Measurements from ENCODE around the gene KAZN. TPM values are rescaled to one million over a fixed set of nuclear protein-coding genes. Genes with fewer than 3 reads are reported as not detected.

Gene KAZN
- total and polyA plus RNA-seq, 2 donors from 2014 or later: 17.4 to 60.8 TPM

GRCh38 chr1:15027515-15027986 is 429.1 kb downstream of the KAZN start:
- peak; percentile 83 for TF ChIP-seq CTCF (IDR thresholded peaks at IDR 0.05; ENCODE audit: borderline replicate concordance, extremely low read depth, insufficient read depth)
- Histone ChIP-seq H3K4me1 (ENCODE audit: control insufficient read depth in 2 of 3, insufficient read depth in 2 of 3, low read depth in 1 of 3, low read length in 3 of 3) (peaks cover 10 to 60% (median 48%) of the 10 kb centered on the region in 3 donors), H3K27me3 (ENCODE audit: control insufficient read depth, insufficient read depth, low read length) (no peaks in the 10 kb centered on the region), H3K36me3 (ENCODE audit: control insufficient read depth in 2 of 3, insufficient read depth in 3 of 3, low read length in 3 of 3) (no peaks in the 10 kb centered on the region), H3K9ac (ENCODE audit: low read length in 3 of 3) (peak overlapping the region in 1 of 3 donors; percentile 65), H3K27ac (ENCODE audit: low read depth in 2 of 2, low read length in 2 of 2) (peak overlapping the region; percentile 85 to 88), H3K4me3 (ENCODE audit: low read length in 3 of 3) (no peak overlapping the region), H3K9me3 (ENCODE audit: control insufficient read depth in 2 of 3, insufficient read depth in 1 of 3, low read length in 3 of 3) (no peaks in the 10 kb centered on the region)
- no peak for FAIRE-seq
- peak; percentile 83 to 93 (median 89) for DNase-seq
- intact Hi-C loops (cut with DNase I): loop anchor here (10.0 kb wide), 1 partner anchor 103 kb away; no protein-coding TSS in a partner anchor

GRCh38 chr1:15028102-15028501 is 429.6 kb downstream of the KAZN start:
- peaks cover 10 to 56% (median 45%) of the 10 kb centered on the region in 3 donors for H3K4me1 ChIP-seq (ENCODE audit: control insufficient read depth in 2 of 3, insufficient read depth in 2 of 3, low read depth in 1 of 3, low read length in 3 of 3)
- intact Hi-C loops (cut with DNase I): loop anchor here (10.0 kb wide), 1 partner anchor 103 kb away; no protein-coding TSS in a partner anchor
- no peaks in the 10 kb centered on the region for H3K9me3 ChIP-seq (ENCODE audit: control insufficient read depth in 2 of 3, insufficient read depth in 1 of 3, low read length in 3 of 3)
- H3K9ac ChIP-seq (ENCODE audit: low read length in 3 of 3): peak overlapping the region in 1 of 3 donors; percentile 65
- peak; percentile 96 to 97 (median 97) for DNase-seq
- no peaks in the 10 kb centered on the region for H3K36me3 ChIP-seq (ENCODE audit: control insufficient read depth in 2 of 3, insufficient read depth in 3 of 3, low read length in 3 of 3)
- FAIRE-seq: peak; percentile 74
- no peak for TF ChIP-seq CTCF (IDR thresholded peaks at IDR 0.05; ENCODE audit: borderline replicate concordance, extremely low read depth, insufficient read depth)
- peak overlapping the region; percentile 85 to 88 for H3K27ac ChIP-seq (ENCODE audit: low read depth in 2 of 2, low read length in 2 of 2)
- H3K27me3 ChIP-seq (ENCODE audit: control insufficient read depth, insufficient read depth, low read length): no peaks in the 10 kb centered on the region
- no peak overlapping the region for H3K4me3 ChIP-seq (ENCODE audit: low read length in 3 of 3)

- TF ChIP-seq CTCF (IDR thresholded peaks at IDR 0.05; ENCODE audit: borderline replicate concordance, extremely low read depth, insufficient read depth): no peak
- DNase-seq (peak in 1 of 5 donors; percentile 55), FAIRE-seq (no peak)
- no peaks in the 10 kb centered on the region for H3K9me3 ChIP-seq (ENCODE audit: control insufficient read depth in 2 of 3, insufficient read depth in 1 of 3, low read length in 3 of 3)
- intact Hi-C loops (cut with DNase I): loop anchor here (10.0 kb wide), 1 partner anchor 104 kb away; no protein-coding TSS in a partner anchor
- H3K36me3 ChIP-seq (ENCODE audit: control insufficient read depth in 2 of 3, insufficient read depth in 3 of 3, low read length in 3 of 3): no peaks in the 10 kb centered on the region
- peak overlapping the region; percentile 69 to 85 for H3K27ac ChIP-seq (ENCODE audit: low read depth in 2 of 2, low read length in 2 of 2)
- H3K27me3 ChIP-seq (ENCODE audit: control insufficient read depth, insufficient read depth, low read length): no peaks in the 10 kb centered on the region
- peak overlapping the region in 1 of 3 donors; percentile 53 for H3K9ac ChIP-seq (ENCODE audit: low read length in 3 of 3)
- peaks cover 10 to 56% (median 45%) of the 10 kb centered on the region in 3 donors for H3K4me1 ChIP-seq (ENCODE audit: control insufficient read depth in 2 of 3, insufficient read depth in 2 of 3, low read depth in 1 of 3, low read length in 3 of 3)
- no peak overlapping the region for H3K4me3 ChIP-seq (ENCODE audit: low read length in 3 of 3)
These were observed 430.1 kb downstream of the KAZN start for GRCh38 chr1:15028616-15029015.

Data from kidney (tissue), 14 donors.